HG03025 (cell line): Measurements from ENCODE around the gene TBC1D9B.

Experiments used
- ATAC-seq: cut with Tn5 transposase; IDR thresholded peaks from one replicate; pipeline ENCODE4 v1.9.1; 2021; ENCODE audit warnings: mild to moderate bottlenecking, moderate library complexity; ENCODE audit not compliant: unreplicated experiment, low FRiP score

Gene TBC1D9B

GRCh38 chr5:179907556-179908324, at the start of gene TBC1D9B:
TBC1D9B (minus strand) TSS chr5:179907897; CDS start chr5:179907821, 76 bp downstream.
- ATAC-seq, result peak; percentile 86

- no peak for ATAC-seq
These were observed 47.9 kb upstream of the TBC1D9B start for GRCh38 chr5:179955630-179956029.

GRCh38 chr5:179955062-179955461, 47.4 kb upstream of the TBC1D9B start:
- no peak for ATAC-seq

GRCh38 chr5:179954434-179954833, 46.7 kb upstream of the TBC1D9B start:
- no peak for ATAC-seq

GRCh38 chr5:179953987-179954386, 46.3 kb upstream of the TBC1D9B start:
- no peak for ATAC-seq

- ATAC-seq, result no peak
These were observed 29.4 kb upstream of the TBC1D9B start for GRCh38 chr5:179936976-179937681.

- no peak for ATAC-seq
These were observed 23.2 kb upstream of the TBC1D9B start for GRCh38 chr5:179930788-179931473.

GRCh38 chr5:179927824-179928223, 20.1 kb upstream of the TBC1D9B start:
- ATAC-seq, result no peak

- no peak for ATAC-seq
These were observed 19.0 kb upstream of the TBC1D9B start for GRCh38 chr5:179926657-179927056.

GRCh38 chr5:179923436-179923835, 15.7 kb upstream of the TBC1D9B start:
- ATAC-seq, result no peak

GRCh38 chr5:179920175-179920574, 12.5 kb upstream of the TBC1D9B start:
- no peak for ATAC-seq

GRCh38 chr5:179919487-179920060, 11.9 kb upstream of the TBC1D9B start:
- no peak for ATAC-seq

- ATAC-seq, result no peak
These were observed 11.2 kb upstream of the TBC1D9B start for GRCh38 chr5:179918742-179919486.

GRCh38 chr5:179916523-179916922, 8.8 kb upstream of the TBC1D9B start:
- no peak for ATAC-seq

GRCh38 chr5:179915406-179915935, 7.8 kb upstream of the TBC1D9B start:
- ATAC-seq, result no peak

GRCh38 chr5:179914032-179914755, 6.5 kb upstream of the TBC1D9B start:
- ATAC-seq, result no peak

- ATAC-seq, result no peak
These were observed 5.8 kb upstream of the TBC1D9B start for GRCh38 chr5:179913461-179913860.

GRCh38 chr5:179912951-179913350, 5.3 kb upstream of the TBC1D9B start:
- no peak for ATAC-seq

- no peak for ATAC-seq
These were observed 4.7 kb upstream of the TBC1D9B start for GRCh38 chr5:179912386-179912785.
